Left cardiac atrium (tissue), 4 donors: ENCODE results near the gene AOPEP. TPM values are rescaled to one million over a fixed set of nuclear protein-coding genes. Genes with fewer than 3 reads are reported as not detected.
A peak's percentile ranks its signal among the peaks of the same experiment; 100 is the strongest.

ENCODE experiments used
- ATAC-seq, 2 donors: fragments of 200-7000 bp; cut with Tn5 transposase; one replicate each; pipeline ENCODE4 v1.9.1; 2020; ENCODE audit warnings: mild to moderate bottlenecking in 2 of 2, moderate library complexity in 2 of 2
- DNase-seq: peaks from one replicate; pipeline ENCODE4 v3.0.0-alpha.2; 2020
- intact Hi-C, 2 donors: fragments of 100-400 bp; cut with DNase I; formaldehyde crosslinking; loops; one replicate each; pipeline versions ENCODE4 v1.14.1 to v1.15.1; 2022 to 2023
- total RNA-seq, 2 donors: library from RNA; stranded (reverse); fragmentation: NEBNext Ultra II Directional; extraction: Animal tissue kit (Norgen Biotek cat#: 25700); gene quantifications; one replicate each; pipeline ENCODE4 v1.2.1, GENCODE V29; 2021
- donor health status: DM: no; HTN: yes; CAD: no.
- donor health status: DM: no; HTN: yes; CAD: no; lungs with severe emphysema.
- donor health status: DM: yes; HTN: yes; CAD: no.
- donor health status: Dilated cardiomyopathy.

AOPEP gene
- total RNA-seq, 2 donors from 2014 or later, result 128 to 132 TPM

GRCh38 chr9:94911986-94912635, 185.6 kb downstream of the AOPEP start:
- intact Hi-C loops, result no loop called here
- ATAC-seq (no peak), DNase-seq (no peak)

GRCh38 chr9:94912700-94913249, 186.3 kb downstream of the AOPEP start:
- ATAC-seq (no peak), DNase-seq (no peak)
- intact Hi-C loops, result no loop called here

- intact Hi-C loops, result no loop called here
- no peak for DNase-seq
- ATAC-seq, result no peak
Observed at GRCh38 chr9:94913550-94913949, 187.1 kb downstream of the AOPEP start.

GRCh38 chr9:94915476-94916450, 189.3 kb downstream of the AOPEP start:
- DNase-seq, result no peak
- intact Hi-C loops, result no loop called here
- no peak for ATAC-seq

- intact Hi-C loops, result no loop called here
- no peak for ATAC-seq
- DNase-seq, result no peak
Observed at GRCh38 chr9:94916956-94917355, 190.5 kb downstream of the AOPEP start.

- no peak for ATAC-seq
- no peak for DNase-seq
- intact Hi-C loops, result no loop called here
Observed at GRCh38 chr9:94918038-94918753, 191.7 kb downstream of the AOPEP start.

GRCh38 chr9:94919376-94920098, 193.0 kb downstream of the AOPEP start:
- peak; percentile 53 for DNase-seq
- ATAC-seq, result peak in 1 of 2 donors; percentile 25
- intact Hi-C loops, result no loop called here

- DNase-seq (peak; percentile 71), ATAC-seq (peak; percentile 56 to 65)
- intact Hi-C loops, result no loop called here
Observed at GRCh38 chr9:94920420-94921091, 194.1 kb downstream of the AOPEP start.

- no peak for DNase-seq
- intact Hi-C loops, result no loop called here
- ATAC-seq, result peak in 1 of 2 donors; percentile 69
Observed at GRCh38 chr9:94921092-94921471, 194.6 kb downstream of the AOPEP start.

- no peak for ATAC-seq
- intact Hi-C loops, result no loop called here
- DNase-seq, result no peak
Observed at GRCh38 chr9:94921656-94922055, 195.2 kb downstream of the AOPEP start.

GRCh38 chr9:94922098-94922607, 195.7 kb downstream of the AOPEP start:
- intact Hi-C loops, result no loop called here
- ATAC-seq (peak; percentile 48), DNase-seq (peak; percentile 41)

- DNase-seq (no peak), ATAC-seq (peak; percentile 10 to 45)
- intact Hi-C loops, result no loop called here
Observed at GRCh38 chr9:94922691-94923107, 196.2 kb downstream of the AOPEP start.

GRCh38 chr9:94923326-94924089, 197.0 kb downstream of the AOPEP start:
- intact Hi-C loops, result no loop called here
- no peak for ATAC-seq
- no peak for DNase-seq

- DNase-seq (no peak), ATAC-seq (no peak)
- intact Hi-C loops, result no loop called here
Observed at GRCh38 chr9:94925751-94926430, 199.4 kb downstream of the AOPEP start.

- DNase-seq (no peak), ATAC-seq (no peak)
- intact Hi-C loops, result no loop called here
Observed at GRCh38 chr9:94926431-94926800, 199.9 kb downstream of the AOPEP start.

GRCh38 chr9:94927048-94927761, 200.7 kb downstream of the AOPEP start:
- intact Hi-C loops, result no loop called here
- ATAC-seq (no peak), DNase-seq (no peak)
